K562 (cell line): ENCODE measurements around the gene SPRR1A. TPM values are rescaled to one million over a fixed set of nuclear protein-coding genes. Genes with fewer than 3 reads are reported as not detected.

Experiments used
- ATAC-seq: fragments of 200-7000 bp; cut with Tn5 transposase; 3 replicates; pipeline ENCODE4 v1.9.1; 2020; ENCODE audit warnings: moderate library complexity
- BruUV-seq: library from RNA; stranded (reverse); fragments of 400-500 nt; replicated peaks from 2 replicates; lab custom pipeline; 2021; lab: Mats Ljungman, UMichigan
- CTCF ChIA-PET: fragments of 300-600 bp; formaldehyde crosslinking; extraction: SDS; loops from one replicate; lab custom pipeline; 2021; ENCODE audit warnings: low intra/inter-chr PET ratio; lab: Yijun Ruan, JAX
- POLR2A ChIA-PET: fragments of 300-600, 350-650 bp; sonication (Branson Sonifier 250); formaldehyde crosslinking; extraction: SDS; loops from one replicate; lab custom pipeline; 2021; ENCODE audit warnings: antibody characterized with exemption, inconsistent platforms; lab: Yijun Ruan, JAX
- DNase-seq, 4 experiments: peaks; one replicate each; pipeline versions ENCODE4 v3.0.0 to v3.0.0-alpha.2; 2011 to 2018; ENCODE audit warnings: low spot score in 3 of 4, mixed read lengths in 3 of 4; ENCODE audit errors: extremely low read depth in 1 of 4
- FAIRE-seq: peaks from 2 replicates; lab custom pipeline; 2011; peaks lifted over from hg19 to GRCh38; lab: Jason Lieb, UNC
- H2AFZ ChIP-seq: 2 replicates; pipeline ENCODE4 v1.6.0; 2011; ENCODE audit warnings: low read depth, low read length, control low read depth, inconsistent platforms
- H3K27ac ChIP-seq: fragments of 200-600 bp; 3 replicates; pipeline ENCODE4 v1.8.0; 2011; ENCODE audit warnings: low read depth, mild to moderate bottlenecking, control low read depth, inconsistent platforms, low read length, moderate library complexity, mixed read lengths; ENCODE audit errors: extremely low read depth
- H3K27me3 ChIP-seq, 2 experiments: fragments of 300-600 bp in 1 of 2; 2 replicates in 1 of 2; 3 replicates in 1 of 2; pipeline versions ENCODE4 v1.6.0 to v1.8.0; 2011; ENCODE audit warnings: inconsistent platforms in 2 of 2, low read length in 2 of 2, mild to moderate bottlenecking in 1 of 2, mixed read lengths in 1 of 2, moderate library complexity in 1 of 2; ENCODE audit not compliant: control insufficient read depth in 2 of 2, insufficient read depth in 2 of 2
- H3K36me3 ChIP-seq: fragments of 300-600 bp; 3 replicates; pipeline ENCODE4 v1.8.0; 2011; ENCODE audit warnings: mild to moderate bottlenecking, low read length, inconsistent platforms; ENCODE audit not compliant: control insufficient read depth, insufficient read depth
- H3K4me1 ChIP-seq, 2 experiments: fragments of 200-600 bp in 1 of 2; replicated peaks in 1 of 2; 2 replicates in 1 of 2; 3 replicates in 1 of 2; pipeline versions ENCODE4 v1.5.1 to v1.8.0; 2011; ENCODE audit warnings: inconsistent platforms in 2 of 2, low read length in 2 of 2, mild to moderate bottlenecking in 1 of 2, mixed read lengths in 1 of 2, moderate library complexity in 1 of 2; ENCODE audit not compliant: control insufficient read depth in 2 of 2, insufficient read depth in 2 of 2
- H3K4me2 ChIP-seq: 2 replicates; pipeline ENCODE4 v1.6.1; 2011; ENCODE audit warnings: low read length, control low read depth, inconsistent platforms, mixed read lengths; ENCODE audit not compliant: insufficient read depth
- H3K4me3 ChIP-seq: fragments of 200-600 bp; sonication (generic), shearing (Covaris generic); 2 replicates; pipeline ENCODE4 v1.5.1; 2016; ENCODE audit warnings: control low read depth, inconsistent platforms
- H3K79me2 ChIP-seq: fragments of 200-600 bp; 3 replicates; pipeline ENCODE4 v1.8.0; 2011; ENCODE audit warnings: low read length, inconsistent platforms; ENCODE audit not compliant: control insufficient read depth, insufficient read depth
- H3K9ac ChIP-seq, 2 experiments: 2 replicates each; pipeline versions ENCODE4 v1.6.0 to v1.6.1; 2011; ENCODE audit warnings: low read depth in 2 of 2, low read length in 2 of 2, control low read depth in 1 of 2, inconsistent platforms in 1 of 2, mild to moderate bottlenecking in 1 of 2, mixed read lengths in 1 of 2; ENCODE audit not compliant: insufficient read depth in 1 of 2
- H3K9me1 ChIP-seq: one replicate; pipeline ENCODE4 v1.6.0; 2011; ENCODE audit warnings: inconsistent platforms, mild to moderate bottlenecking, low read length, moderate library complexity; ENCODE audit not compliant: control insufficient read depth, insufficient read depth
- H3K9me3 ChIP-seq: replicated peaks from 2 replicates; pipeline ENCODE4 v1.5.1; 2011; ENCODE audit warnings: low read depth, low read length, inconsistent platforms; ENCODE audit not compliant: control insufficient read depth, insufficient read depth
- H4K20me1 ChIP-seq: replicated peaks from 2 replicates; pipeline ENCODE4 v1.6.1; 2011; ENCODE audit warnings: low read length, inconsistent platforms, mixed read lengths; ENCODE audit not compliant: control insufficient read depth, insufficient read depth
- BRD9 ChIP-seq: fragments of 450-650 bp; IDR thresholded peaks from 2 replicates; pipeline ENCODE4 v1.6.1; 2018; ENCODE audit warnings: low read depth; ENCODE audit not compliant: partially characterized antibody
- COPS2 ChIP-seq: fragments of 450-650 bp; conservative IDR thresholded peaks from 2 replicates; pipeline ENCODE4 v1.6.1; 2016; ENCODE audit warnings: mild to moderate bottlenecking, moderate library complexity
- DPF2 ChIP-seq: fragments of 450-650 bp; IDR thresholded peaks from 2 replicates; pipeline ENCODE4 v1.6.1; 2016
- ESRRB ChIP-seq: fragments of 250-450 bp; sonication (Bioruptor Pico); IDR thresholded peaks from 2 replicates; pipeline ENCODE4 v1.5.0; 2020; ENCODE audit warnings: mild to moderate bottlenecking, moderate library complexity, borderline replicate concordance
- HNRNPH1 ChIP-seq: fragments of 200-400 bp; formaldehyde crosslinking; optimal IDR thresholded peaks from 2 replicates; pipeline ENCODE3; 2017; ENCODE audit warnings: low read depth, mild to moderate bottlenecking, low read length, moderate library complexity
- LCOR ChIP-seq: sonication (generic); formaldehyde crosslinking; IDR thresholded peaks from 2 replicates; pipeline ENCODE4 v1.8.0; 2022; ENCODE audit warnings: mild to moderate bottlenecking, missing genetic modification reagents
- MTF1 ChIP-seq: fragments of 250-450 bp; sonication (Bioruptor Pico); IDR thresholded peaks from 2 replicates; pipeline ENCODE4 v1.9.0; 2021; ENCODE audit warnings: moderate library complexity, mild to moderate bottlenecking, inconsistent platforms, borderline replicate concordance
- NCOA2 ChIP-seq, 2 experiments: fragments of 450-650 bp; IDR thresholded peaks; 2 replicates each; pipeline ENCODE4 v1.6.1; 2018; ENCODE audit warnings: mild to moderate bottlenecking in 2 of 2, moderate library complexity in 1 of 2; ENCODE audit not compliant: partially characterized antibody in 2 of 2
- PTRF ChIP-seq: fragments of 450-650 bp; IDR thresholded peaks from 2 replicates; pipeline ENCODE4 v1.6.1; 2016; ENCODE audit warnings: mild to moderate bottlenecking, missing genetic modification characterization, missing compliant biosample characterization
- SRF ChIP-seq, 2 experiments: fragments of 250-450, 450-650 bp in 1 of 2; sonication (Bioruptor Pico) in 1 of 2; sonication (generic) in 1 of 2; formaldehyde crosslinking; IDR thresholded peaks; 2 replicates each; pipeline versions ENCODE4 v1.5.0 to v1.5.1; 2020 to 2022; ENCODE audit warnings: mild to moderate bottlenecking in 1 of 2, missing genetic modification reagents in 1 of 2
- TFAM ChIP-seq: fragments of 250-450 bp; sonication (Bioruptor Pico); conservative IDR thresholded peaks from 2 replicates; pipeline ENCODE4 v1.5.0; 2021; ENCODE audit warnings: mild to moderate bottlenecking, moderate library complexity
- ZNF217 ChIP-seq: sonication (generic); formaldehyde crosslinking; IDR thresholded peaks from 2 replicates; pipeline ENCODE4 v1.8.0; 2022; ENCODE audit warnings: mild to moderate bottlenecking, missing genetic modification reagents
- WGBS: fragments of 100-300 bp; shearing (Covaris generic); methylation state at CpG from one replicate; pipeline ENCODE4 v1.1.6; 2016; ENCODE audit warnings: low coverage, mixed read lengths; ENCODE audit not compliant: insufficient coverage; ENCODE audit errors: missing lambda C conversion rate; 5-methylcytosine and 5-hydroxymethylcytosine counted together
- in situ Hi-C: fragments of 300-500 bp; cut with MboI; formaldehyde crosslinking; loops from 4 replicates; pipeline ENCODE4 v1.15.0; 2018; ENCODE audit warnings: inconsistent platforms, mixed read lengths
- intact Hi-C: fragments of 100-400 bp; cut with micrococcal nuclease; formaldehyde crosslinking; loops from 2 replicates; pipeline ENCODE4 v1.14.2; 2022
- polyA plus RNA-seq, 8 experiments: library from polyadenylated mRNA; depleted of rRNA in 4 of 8; stranded (reverse) in 5 of 8; unstranded in 3 of 8; fragments of >200 nt; fragmentation: Nextera tagmentation in 2 of 8; fragmentation: Illumina TruSeq in 1 of 8; extraction: Ambion mirVana in 2 of 8; extraction: Trizol in 1 of 8; gene quantifications; 2 replicates each; pipeline versions ENCODE4 v1.2.1 to v1.2.3, GENCODE V29; 2011 to 2014; ENCODE audit warnings: inconsistent platforms in 1 of 8, missing spikeins in 1 of 8
- total RNA-seq, 7 experiments: library from RNA; depleted of rRNA in 6 of 7; stranded (reverse); fragments of >200 nt in 6 of 7; fragmentation: Illumina TruSeq in 2 of 7; extraction: Trizol in 2 of 7; gene quantifications; 2 replicates each; pipeline versions ENCODE4 v1.2.1 to v1.2.3, GENCODE V29; 2011 to 2021; ENCODE audit warnings: low replicate concordance in 1 of 7

The SPRR1A gene
- total and polyA plus RNA-seq, 9 of the 15 experiments (the other 6 are each of a cell fraction or from before 2014, with no cell fraction given), result not detected

- H3K27me3 ChIP-seq, result peaks cover 7 to 29% of the 10 kb centered on the region in 2 experiments; a peak in 4 of 5 replicates
- no peaks in the 10 kb centered on the region for H3K9me3 ChIP-seq
- TF ChIP-seq DPF2, result no peak
- no peak for TF ChIP-seq MTF1 (CRISPR knock-in tag)
- no peaks in the 10 kb centered on the region for H3K9me1 ChIP-seq
- BruUV-seq, result no TSS peak
- H3K4me3 ChIP-seq, result no peak overlapping the region
- H3K36me3 ChIP-seq, result no peaks in the 10 kb centered on the region
- no peak overlapping the region for H3K4me2 ChIP-seq
- WGBS, result 5% methylated on average over 2 of the region's 2 CpGs
- in situ Hi-C loops (loop anchor here (25.0 kb wide), 1 partner anchor 224 kb away; no protein-coding TSS in a partner anchor), intact Hi-C loops (loop anchor here (5.0 kb wide), 1 partner anchor 229 kb away; no protein-coding TSS in a partner anchor)
- POLR2A ChIA-PET, result no interaction called here
- no peak for ATAC-seq
- no peak for DNase-seq
- H3K27ac ChIP-seq, result no peak overlapping the region
- H3K79me2 ChIP-seq, result no peaks in the 10 kb centered on the region
- no peaks in the 10 kb centered on the region for H3K4me1 ChIP-seq
- CTCF ChIA-PET, result no interaction called here
- H2AFZ ChIP-seq, result no peak overlapping the region
- no peak for FAIRE-seq
- H4K20me1 ChIP-seq, result no peaks in the 10 kb centered on the region
- H3K9ac ChIP-seq, result no peak overlapping the region
Measured at GRCh38 chr1:152962876-152963415, 20.9 kb upstream of the SPRR1A start.

GRCh38 chr1:152964536-152964935 is 19.3 kb upstream of the SPRR1A start:
- H2AFZ ChIP-seq, result no peak overlapping the region
- H3K9ac ChIP-seq, result no peak overlapping the region
- POLR2A ChIA-PET, result no interaction called here
- 0% methylated on average over 1 of the region's 1 CpG for WGBS
- ATAC-seq (no peak), DNase-seq (no peak), FAIRE-seq (no peak)
- no peak overlapping the region for H3K4me3 ChIP-seq
- in situ Hi-C loops, result loop anchor here (25.0 kb wide), 1 partner anchor 223 kb away; no protein-coding TSS in a partner anchor
- no peaks in the 10 kb centered on the region for H3K9me1 ChIP-seq
- H3K79me2 ChIP-seq, result no peaks in the 10 kb centered on the region
- H3K27me3 ChIP-seq, result peaks cover 7 to 26% of the 10 kb centered on the region in 2 experiments; a peak in 4 of 5 replicates
- H3K4me2 ChIP-seq, result no peak overlapping the region
- no peaks in the 10 kb centered on the region for H4K20me1 ChIP-seq
- H3K4me1 ChIP-seq, result no peaks in the 10 kb centered on the region
- H3K9me3 ChIP-seq, result no peaks in the 10 kb centered on the region
- TF ChIP-seq PTRF (tag) (no peak), ESRRB (CRISPR knock-in tag) (no peak), LCOR (CRISPR knock-in tag) (no peak), COPS2 (no peak), ZNF217 (CRISPR knock-in tag) (no peak), HNRNPH1 (no peak), BRD9 (no peak), SRF (CRISPR knock-in tag; IDR thresholded peaks at IDR 0.05) (no peak), TFAM (CRISPR knock-in tag) (no peak), NCOA2 (IDR thresholded peaks at IDR 0.05; ENCODE audit: partially characterized antibody in 2 of 2) (no peak)
- TF ChIP-seq, all 486 proteins: peak for 0
- intact Hi-C loops, result loop anchor here (5.0 kb wide), 1 partner anchor 228 kb away; no protein-coding TSS in a partner anchor
- Histone ChIP-seq H3K36me3 (no peaks in the 10 kb centered on the region), H3K27ac (no peak overlapping the region)
- CTCF ChIA-PET, result no interaction called here
- no TSS peak for BruUV-seq
